Immature natural killer cell (primary cell): Measurements from ENCODE around the gene MAD2L2. TPM values are rescaled to one million over a fixed set of nuclear protein-coding genes. Genes with fewer than 3 reads are reported as not detected.

Source experiments
- DNase-seq, 3 donors: peaks; one replicate each; pipeline ENCODE4 v3.0.0; 2022; ENCODE audit warnings: mixed read lengths in 1 of 3
- H3K27ac Mint-ChIP-seq, 6 donors: one replicate each; pipeline ENCODE4 v1.8.0; 2020; ENCODE audit warnings: mixed read lengths in 6 of 6, mild to moderate bottlenecking in 5 of 6, inconsistent platforms in 4 of 6, moderate library complexity in 3 of 6
- H3K27me3 Mint-ChIP-seq, 3 donors: one replicate each; pipeline ENCODE4 v1.8.0; 2020 to 2021; ENCODE audit warnings: low read depth in 3 of 3, mild to moderate bottlenecking in 3 of 3, mixed read lengths in 3 of 3, moderate library complexity in 3 of 3, inconsistent platforms in 1 of 3
- H3K36me3 Mint-ChIP-seq, 3 donors: one replicate each; pipeline ENCODE4 v1.8.0; 2020; ENCODE audit warnings: mixed read lengths in 3 of 3, inconsistent platforms in 2 of 3, mild to moderate bottlenecking in 2 of 3
- H3K4me1 Mint-ChIP-seq, 2 donors: one replicate each; pipeline ENCODE4 v1.8.0; 2020; ENCODE audit warnings: inconsistent platforms in 2 of 2, mild to moderate bottlenecking in 2 of 2, mixed read lengths in 2 of 2, moderate library complexity in 1 of 2
- H3K4me3 Mint-ChIP-seq, 5 donors: one replicate each; pipeline ENCODE4 v1.8.0; 2020; ENCODE audit warnings: mild to moderate bottlenecking in 5 of 5, mixed read lengths in 5 of 5, inconsistent platforms in 3 of 5, moderate library complexity in 3 of 5
- H3K9me3 Mint-ChIP-seq, 6 donors: one replicate each; pipeline ENCODE4 v1.8.0; 2020; ENCODE audit warnings: mild to moderate bottlenecking in 6 of 6, mixed read lengths in 6 of 6, inconsistent platforms in 4 of 6, moderate library complexity in 3 of 6
- polyA plus RNA-seq, 3 donors: library from polyadenylated mRNA; unstranded; fragments of 300-500 nt; fragmentation: Illumina TruSeq; gene quantifications; one replicate each; pipeline ENCODE4 v1.2.3, GENCODE V29; 2021

Gene MAD2L2
- polyA plus RNA-seq, 3 donors from 2014 or later = 103 to 182 (median 163) TPM

DNA sequence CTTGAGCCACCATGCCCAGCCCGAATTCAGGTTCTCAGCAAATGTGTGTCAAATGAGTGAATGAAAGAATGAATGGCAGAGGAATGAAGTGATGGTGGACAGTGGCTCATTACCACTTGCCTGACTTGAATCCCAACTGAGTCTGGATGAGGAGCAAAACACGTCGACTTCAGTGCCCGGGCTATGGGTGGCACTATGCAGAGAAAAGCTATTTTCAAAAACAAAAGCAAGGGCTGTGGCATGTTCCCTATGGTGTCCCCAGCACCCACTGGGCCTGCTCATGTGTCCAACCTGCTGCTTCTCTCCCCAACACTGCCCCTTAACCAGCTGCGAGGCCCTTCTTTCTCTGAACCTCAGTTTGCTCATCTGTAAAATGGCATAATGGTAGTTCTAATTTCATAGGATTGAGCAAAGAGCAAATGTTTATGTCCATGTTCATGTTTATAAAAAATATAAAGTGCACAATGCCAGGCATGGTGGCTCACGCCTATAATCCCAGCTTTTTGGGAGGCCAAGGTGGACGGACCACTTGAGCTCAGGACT, 4.3 kb upstream of the MAD2L2 start:
- Mint-ChIP-seq H3K36me3 (peaks cover 0 to 5% (median 0%) of the 10 kb centered on the region in 3 donors), H3K27ac (no peak overlapping the region), H3K4me1 (peaks cover 13 to 17% of the 10 kb centered on the region in 2 donors), H3K9me3 (peaks cover 0 to 2% (median 0%) of the 10 kb centered on the region in 6 donors), H3K27me3 (peaks cover 2 to 7% (median 6%) of the 10 kb centered on the region in 3 donors), H3K4me3 (no peak overlapping the region)
- DNase-seq = no peak

DNA sequence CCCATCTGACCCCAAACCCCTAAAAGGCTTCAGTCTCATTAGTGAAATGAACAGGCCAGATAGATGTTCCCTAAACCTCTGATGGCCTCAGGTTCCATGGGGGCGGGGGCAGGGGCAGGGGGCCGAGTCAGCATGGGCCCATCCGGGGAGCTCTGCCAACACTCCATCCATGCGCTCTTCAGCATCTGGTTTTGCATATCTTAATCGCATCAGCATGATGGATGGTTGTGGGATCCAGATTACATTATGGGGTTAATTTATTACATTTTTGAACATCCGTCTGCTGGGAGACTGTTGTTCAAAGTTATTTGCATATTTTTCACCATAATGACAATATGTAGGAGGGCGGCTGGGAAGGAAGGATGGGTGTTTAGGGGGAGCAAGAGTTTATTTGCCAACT, 3.1 kb upstream of the MAD2L2 start:
- H3K4me1 Mint-ChIP-seq = peaks cover 10 to 17% of the 10 kb centered on the region in 2 donors
- DNase-seq = no peak
- peaks cover 2 to 6% (median 2%) of the 10 kb centered on the region in 3 donors for H3K27me3 Mint-ChIP-seq
- H3K9me3 Mint-ChIP-seq = no peaks in the 10 kb centered on the region
- H3K4me3 Mint-ChIP-seq = no peak overlapping the region
- H3K27ac Mint-ChIP-seq = no peak overlapping the region
- H3K36me3 Mint-ChIP-seq = no peaks in the 10 kb centered on the region

DNA sequence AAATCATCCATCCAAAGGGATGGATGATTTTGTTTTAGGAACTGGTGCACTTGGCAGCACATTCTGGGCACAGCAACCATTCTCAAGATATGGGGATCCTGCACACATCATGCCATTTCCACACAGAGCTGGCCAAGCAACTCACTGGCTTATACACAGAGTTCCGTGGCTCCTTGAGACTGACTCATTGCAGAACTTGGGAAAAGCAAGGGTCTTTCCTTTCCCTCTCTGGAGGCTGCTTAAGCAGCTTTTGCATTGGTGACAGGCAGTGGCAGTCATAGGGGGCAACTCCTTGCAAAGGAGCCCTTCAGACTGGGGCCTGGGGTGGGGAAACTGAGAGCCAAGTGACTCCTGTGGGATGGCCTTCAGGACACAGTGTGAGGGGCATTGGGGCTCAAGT, 1.9 kb upstream of the MAD2L2 start:
- Mint-ChIP-seq H3K27ac (no peak overlapping the region), H3K4me3 (no peak overlapping the region), H3K27me3 (peaks cover 2 to 6% (median 4%) of the 10 kb centered on the region in 3 donors), H3K9me3 (no peaks in the 10 kb centered on the region), H3K36me3 (no peaks in the 10 kb centered on the region), H3K4me1 (peaks cover 16 to 21% of the 10 kb centered on the region in 2 donors)
- no peak for DNase-seq

DNA sequence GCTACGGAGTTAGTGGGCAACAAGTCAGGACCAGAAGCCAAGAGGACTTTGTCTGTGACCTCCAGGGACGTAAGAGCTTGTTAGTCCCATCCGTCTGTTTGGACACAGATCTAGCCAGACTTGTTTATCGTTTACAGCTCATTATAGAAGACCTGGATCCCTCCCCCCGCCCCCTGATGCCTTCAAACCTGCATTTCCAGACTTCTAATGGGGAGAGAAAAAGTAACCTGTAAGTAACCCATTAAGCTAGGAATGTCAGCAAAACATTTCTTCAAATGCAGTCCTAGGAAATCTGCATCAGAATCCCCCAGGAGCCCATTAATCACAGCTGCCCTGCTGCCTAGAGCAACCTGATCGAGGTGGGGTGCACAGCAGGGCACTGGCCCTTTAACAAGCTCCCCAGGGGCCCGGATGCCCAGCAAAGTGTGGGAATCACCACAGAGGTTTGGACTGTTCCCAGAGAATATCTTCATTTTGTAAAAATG, 1.4 kb upstream of the MAD2L2 start:
- peaks cover 2 to 6% (median 4%) of the 10 kb centered on the region in 3 donors for H3K27me3 Mint-ChIP-seq
- no peaks in the 10 kb centered on the region for H3K9me3 Mint-ChIP-seq
- H3K4me1 Mint-ChIP-seq = peaks cover 16 to 21% of the 10 kb centered on the region in 2 donors
- H3K4me3 Mint-ChIP-seq = peak overlapping the region; percentile 66 to 98 (median 95)
- H3K27ac Mint-ChIP-seq = peak overlapping the region in 3 of 6 donors; percentile 30 to 89 (median 61)
- no peak for DNase-seq
- no peaks in the 10 kb centered on the region for H3K36me3 Mint-ChIP-seq

DNA sequence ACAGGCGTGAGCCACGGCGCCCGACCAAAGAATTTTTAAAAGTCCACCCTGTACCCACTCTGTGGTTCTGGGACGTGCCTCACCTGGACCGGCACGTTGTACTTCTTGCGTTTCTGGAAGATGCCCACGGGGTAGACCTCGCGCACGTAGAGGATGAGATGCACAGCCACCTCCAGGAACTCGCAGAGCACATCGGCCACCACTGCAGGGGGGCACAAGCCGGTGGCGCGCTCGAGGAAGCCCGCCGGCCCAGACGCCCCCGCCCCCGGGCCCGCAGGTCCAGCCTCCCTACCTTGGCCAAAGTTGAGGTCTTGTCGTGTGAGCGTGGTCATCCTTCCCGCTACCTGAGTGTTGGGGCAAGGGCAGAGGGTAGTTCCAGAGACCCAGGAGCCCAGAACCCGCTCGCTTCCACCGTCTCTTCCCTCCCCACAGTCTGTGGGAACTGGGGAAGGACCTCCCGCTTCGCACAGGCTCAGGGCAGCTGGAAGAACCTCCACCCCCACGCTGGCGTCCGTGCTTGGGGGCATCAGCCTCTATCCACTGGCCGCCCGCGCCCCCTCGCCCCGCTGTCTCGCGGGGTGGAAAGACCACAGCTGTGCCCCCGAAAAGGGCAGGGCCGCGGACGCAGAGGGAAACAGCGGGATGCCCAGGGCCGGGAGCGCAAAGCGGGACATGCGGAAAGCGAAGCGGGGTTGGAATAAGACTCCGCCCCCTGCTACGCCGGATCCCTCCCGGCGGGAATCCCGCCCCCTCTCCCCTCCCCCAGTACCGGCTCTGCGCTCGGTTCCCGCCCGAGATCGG, 478 bp downstream of the MAD2L2 start:
- H3K4me1 Mint-ChIP-seq = peaks cover 16 to 21% of the 10 kb centered on the region in 2 donors

DNA sequence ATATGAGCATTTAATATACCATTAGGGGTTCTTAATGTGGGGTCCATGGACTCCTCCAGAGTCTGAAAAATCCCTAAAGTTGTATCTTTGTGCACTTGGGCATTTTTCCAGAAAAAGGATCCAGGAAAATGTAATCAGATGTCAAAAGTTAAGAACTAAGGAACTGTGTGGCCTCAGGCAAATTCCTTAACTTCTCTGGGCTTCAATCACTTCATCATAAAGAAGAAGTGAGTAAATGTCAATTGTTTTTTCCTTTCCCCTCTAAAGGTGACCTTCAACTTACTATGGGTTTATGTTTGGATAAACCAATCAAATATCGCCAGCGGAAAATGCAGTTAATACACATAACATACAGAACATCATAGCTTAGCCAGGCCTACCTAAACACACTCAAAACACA, 2.5 kb downstream of the MAD2L2 start:
- DNase-seq = no peak
- H3K9me3 Mint-ChIP-seq = no peaks in the 10 kb centered on the region
- peak overlapping the region in 2 of 6 donors; percentile 54 to 73 for H3K27ac Mint-ChIP-seq
- peaks cover 16 to 21% of the 10 kb centered on the region in 2 donors for H3K4me1 Mint-ChIP-seq
- peak overlapping the region; percentile 47 to 70 (median 54) for H3K4me3 Mint-ChIP-seq
- H3K27me3 Mint-ChIP-seq = peaks cover 2 to 6% (median 4%) of the 10 kb centered on the region in 3 donors
- H3K36me3 Mint-ChIP-seq = peaks cover 0 to 2% (median 0%) of the 10 kb centered on the region in 3 donors

More for the DNA sequence above, 478 bp downstream of the MAD2L2 start:
- Mint-ChIP-seq H3K9me3 (no peaks in the 10 kb centered on the region), H3K27ac (peak overlapping the region; percentile 24 to 85 (median 48)), H3K4me3 (peak overlapping the region; percentile 71 to 95 (median 83)), H3K27me3 (peaks cover 2 to 6% (median 4%) of the 10 kb centered on the region in 3 donors), H3K36me3 (no peaks in the 10 kb centered on the region)
- DNase-seq = peak in 1 of 3 donors; percentile 8

DNA sequence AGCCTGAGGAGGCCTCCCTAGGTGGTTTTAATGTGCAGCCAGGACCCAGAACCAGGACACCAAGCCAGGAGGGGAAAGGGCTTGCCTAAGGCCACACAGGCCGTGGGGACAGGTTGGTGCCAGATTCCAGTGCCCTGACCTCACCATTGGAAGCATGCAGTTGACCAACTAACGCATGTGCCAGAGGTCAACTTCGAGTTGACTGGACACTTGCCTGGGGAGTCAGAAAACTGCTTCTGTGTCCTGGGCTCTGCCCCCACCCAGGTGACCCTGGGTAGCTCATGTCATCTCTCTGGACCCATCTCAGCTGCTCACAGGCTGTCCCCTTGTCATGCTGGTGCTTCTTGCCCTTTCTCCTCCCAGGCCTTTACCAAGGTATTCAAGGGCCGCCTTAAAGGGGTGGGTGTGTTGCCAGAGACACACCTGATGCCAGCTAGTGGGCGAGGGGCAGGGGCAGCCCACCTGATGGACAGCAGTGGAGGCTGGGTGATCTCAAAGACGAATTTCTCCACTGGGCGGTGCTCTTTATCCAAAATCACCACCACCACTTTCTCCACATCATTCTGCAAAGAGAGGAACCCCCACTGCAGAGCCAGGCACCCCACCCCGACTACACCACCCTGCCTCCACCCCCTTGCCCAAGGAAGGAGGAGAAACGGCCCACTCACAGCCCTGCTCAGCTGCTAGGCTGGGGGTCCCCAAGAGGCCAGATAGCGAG, 4.4 kb downstream of the MAD2L2 start:
- DNase-seq = no peak
- no peak overlapping the region for H3K27ac Mint-ChIP-seq
- H3K9me3 Mint-ChIP-seq = no peaks in the 10 kb centered on the region
- H3K27me3 Mint-ChIP-seq = peaks cover under 1 to 5% (median 4%) of the 10 kb centered on the region in 3 donors
- no peak overlapping the region for H3K4me3 Mint-ChIP-seq
- H3K4me1 Mint-ChIP-seq = peaks cover 9 to 16% of the 10 kb centered on the region in 2 donors
- H3K36me3 Mint-ChIP-seq = peaks cover 0 to 4% (median 0%) of the 10 kb centered on the region in 3 donors

DNA sequence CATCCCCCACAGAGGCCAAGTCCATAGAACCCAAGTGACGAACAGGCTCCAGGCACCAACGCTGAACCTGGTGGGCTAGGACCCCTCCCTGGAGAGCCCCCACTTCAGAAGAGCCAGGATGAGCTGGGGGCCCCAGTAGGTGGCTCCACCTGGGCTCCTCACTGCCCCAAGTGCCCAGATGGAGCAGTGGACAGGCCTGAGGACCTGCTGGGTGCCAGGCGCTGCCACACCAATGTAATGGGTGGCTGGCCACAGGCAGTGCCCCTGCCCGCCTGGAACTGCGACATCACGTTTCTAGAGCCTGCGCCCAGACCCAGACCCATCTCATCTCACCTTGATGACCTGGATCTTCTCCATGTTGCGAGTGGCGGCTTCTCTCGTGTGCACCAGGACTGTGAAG, 5.6 kb downstream of the MAD2L2 start:
- H3K36me3 Mint-ChIP-seq = peaks cover 0 to 4% (median 0%) of the 10 kb centered on the region in 3 donors
- H3K27ac Mint-ChIP-seq = no peak overlapping the region
- peaks cover 6 to 11% of the 10 kb centered on the region in 2 donors for H3K4me1 Mint-ChIP-seq
- DNase-seq = no peak
- peaks cover 0 to 5% (median 2%) of the 10 kb centered on the region in 3 donors for H3K27me3 Mint-ChIP-seq
- no peak overlapping the region for H3K4me3 Mint-ChIP-seq
- H3K9me3 Mint-ChIP-seq = no peaks in the 10 kb centered on the region

DNA sequence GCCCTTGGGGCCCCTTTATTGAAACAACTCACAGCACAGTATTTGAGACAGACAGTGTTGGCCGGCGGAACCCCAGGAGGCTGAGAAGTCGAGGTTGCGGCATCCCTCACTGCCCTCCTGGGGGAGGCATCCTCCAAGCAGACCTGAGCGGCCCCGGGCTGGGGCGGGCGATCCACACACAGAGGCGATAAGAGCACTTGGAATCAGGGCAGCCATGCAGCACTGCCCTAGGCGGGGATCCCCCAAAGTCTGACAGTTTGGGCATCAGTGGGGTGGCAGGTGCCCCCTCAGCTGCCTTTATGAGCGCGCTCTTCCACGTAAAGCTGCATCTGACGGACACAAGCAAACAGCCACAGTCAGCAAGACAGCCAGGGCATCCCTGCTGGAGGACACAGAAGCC, 6.5 kb downstream of the MAD2L2 start:
- H3K36me3 Mint-ChIP-seq = peaks cover 0 to 4% (median 0%) of the 10 kb centered on the region in 3 donors
- H3K27me3 Mint-ChIP-seq = peaks cover 0 to 5% (median 2%) of the 10 kb centered on the region in 3 donors
- no peaks in the 10 kb centered on the region for H3K9me3 Mint-ChIP-seq
- peaks cover 6 to 8% of the 10 kb centered on the region in 2 donors for H3K4me1 Mint-ChIP-seq
- no peak overlapping the region for H3K4me3 Mint-ChIP-seq
- no peak for DNase-seq
- H3K27ac Mint-ChIP-seq = no peak overlapping the region

DNA sequence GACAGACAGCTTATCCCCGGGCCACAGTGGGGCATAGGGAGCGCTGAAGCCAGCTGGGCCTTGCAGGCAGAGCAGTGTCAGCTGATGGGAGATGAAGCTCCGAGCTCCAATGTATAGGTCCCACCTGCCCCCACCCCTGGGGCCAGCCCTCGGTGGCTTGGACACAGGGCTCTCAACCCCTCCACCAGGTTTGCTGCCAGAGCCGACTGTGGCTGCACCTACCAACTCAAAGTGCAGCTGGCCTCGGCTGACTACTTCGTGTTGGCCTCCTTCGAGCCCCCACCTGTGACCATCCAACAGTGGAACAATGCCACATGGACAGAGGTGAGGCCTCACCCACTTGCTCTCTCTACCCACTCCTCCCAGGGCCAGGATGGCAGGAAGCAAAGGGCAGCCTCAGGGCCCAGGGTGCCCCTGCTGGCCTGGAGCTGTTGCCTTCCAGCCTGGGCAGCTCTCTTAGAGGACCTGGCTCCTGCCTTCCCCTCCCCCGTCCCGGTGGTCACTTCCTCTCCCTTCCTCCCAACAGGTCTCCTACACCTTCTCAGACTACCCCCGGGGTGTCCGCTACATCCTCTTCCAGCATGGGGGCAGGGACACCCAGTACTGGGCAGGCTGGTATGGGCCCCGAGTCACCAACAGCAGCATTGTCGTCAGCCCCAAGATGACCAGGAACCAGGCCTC, 7.7 kb downstream of the MAD2L2 start:
- Mint-ChIP-seq H3K27ac (no peak overlapping the region), H3K27me3 (peaks cover 0 to 3% (median 0%) of the 10 kb centered on the region in 3 donors), H3K4me1 (peaks cover under 1 to 3% of the 10 kb centered on the region in 2 donors), H3K36me3 (peaks cover 0 to 7% (median 0%) of the 10 kb centered on the region in 3 donors), H3K9me3 (no peaks in the 10 kb centered on the region), H3K4me3 (no peak overlapping the region)
- no peak for DNase-seq

DNA sequence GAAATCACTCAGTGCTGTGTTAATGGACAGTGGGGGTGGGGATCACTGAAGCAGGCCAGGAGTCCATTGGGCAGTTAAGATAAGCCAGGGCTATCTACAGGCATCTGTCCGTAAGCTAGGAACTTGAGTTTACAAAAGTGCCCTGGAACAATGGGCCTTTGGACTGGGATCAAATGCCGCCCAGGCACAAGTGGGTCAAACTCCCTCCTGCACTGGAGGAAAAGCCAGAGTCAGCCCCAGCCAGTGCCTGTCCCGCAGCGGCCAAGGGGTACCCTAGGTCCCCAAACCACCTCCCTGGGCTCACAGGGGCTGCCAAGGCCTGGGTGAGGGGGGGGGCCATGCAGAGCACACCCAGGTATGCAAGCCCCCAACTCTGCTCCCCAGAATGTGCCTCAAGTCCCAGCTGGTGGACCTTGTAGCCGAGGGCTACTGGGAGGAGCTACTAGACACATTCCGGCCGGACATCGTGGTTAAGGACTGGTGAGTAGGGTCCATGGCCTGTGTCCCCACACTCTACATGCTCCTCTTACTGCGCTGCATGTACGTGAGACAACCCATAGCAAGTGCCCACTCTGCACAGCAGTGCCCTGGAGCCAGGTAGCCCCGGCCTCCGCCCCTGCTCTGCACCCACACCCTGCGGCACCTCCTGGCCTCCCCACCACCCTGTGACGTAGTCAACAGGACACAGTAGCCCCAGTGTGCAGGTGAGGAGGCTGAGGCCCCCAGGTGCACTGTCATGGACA, 9.2 kb downstream of the MAD2L2 start:
- Mint-ChIP-seq H3K36me3 (peaks cover 0 to 7% (median 0%) of the 10 kb centered on the region in 3 donors), H3K4me1 (peaks cover 0 to 10% of the 10 kb centered on the region in 2 donors), H3K9me3 (no peaks in the 10 kb centered on the region), H3K27me3 (peaks cover 0 to 3% (median 0%) of the 10 kb centered on the region in 3 donors), H3K27ac (no peak overlapping the region), H3K4me3 (no peak overlapping the region)
- no peak for DNase-seq

DNA sequence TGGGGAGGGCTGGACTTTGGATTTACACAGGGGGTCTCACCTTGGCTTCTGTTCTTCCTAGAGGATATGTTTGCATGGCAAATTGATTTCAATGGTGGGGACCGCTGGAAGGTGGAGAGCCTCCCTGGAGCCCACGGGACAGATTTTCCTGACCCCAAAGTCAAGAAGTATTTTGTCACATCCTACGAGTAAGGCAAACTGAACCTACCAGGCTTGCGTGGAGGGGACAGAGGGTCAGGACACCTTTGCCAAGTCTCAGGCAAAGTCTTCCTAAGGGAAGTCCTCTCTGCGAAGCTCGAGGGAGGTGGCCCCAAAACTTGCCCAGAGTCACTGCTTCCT, 9.8 kb downstream of the MAD2L2 start:
- H3K36me3 Mint-ChIP-seq = peaks cover 0 to 7% (median 0%) of the 10 kb centered on the region in 3 donors

More for the DNA sequence above, 9.8 kb downstream of the MAD2L2 start:
- Mint-ChIP-seq H3K27me3 (peaks cover 0 to 3% (median 0%) of the 10 kb centered on the region in 3 donors), H3K9me3 (no peaks in the 10 kb centered on the region), H3K27ac (no peak overlapping the region), H3K4me3 (no peak overlapping the region), H3K4me1 (peaks cover 0 to 15% of the 10 kb centered on the region in 2 donors)
- DNase-seq = no peak
